GM12878 (cell line): ENCODE measurements around the gene XPNPEP2. TPM values are rescaled to one million over a fixed set of nuclear protein-coding genes. Genes with fewer than 3 reads are reported as not detected.

Experiments used
- ATAC-seq: fragments of 200-7000 bp; cut with Tn5 transposase; 3 replicates; pipeline ENCODE4 v1.9.1; 2020; ENCODE audit warnings: mild to moderate bottlenecking, moderate library complexity
- BruUV-seq: library from RNA; stranded (reverse); fragments of 400-500 nt; replicated peaks from 2 replicates; lab custom pipeline; 2021; lab: Mats Ljungman, UMichigan
- CTCF ChIA-PET: fragments of 300-600 bp; sonication (Branson Sonifier 250); formaldehyde crosslinking; extraction: SDS; loops from one replicate; lab custom pipeline; 2021; ENCODE audit warnings: inconsistent platforms; lab: Yijun Ruan, JAX
- POLR2A ChIA-PET: fragments of 350-600 bp; formaldehyde crosslinking; extraction: SDS; loops from one replicate; lab custom pipeline; 2021; ENCODE audit warnings: inconsistent platforms; lab: Charles Lee
- RAD21 ChIA-PET: fragments of 300-600 bp; sonication (Branson Sonifier 250); formaldehyde crosslinking; loops from one replicate; lab custom pipeline; 2023; ENCODE audit warnings: antibody characterized with exemption; ENCODE audit not compliant: unreplicated experiment; lab: Charles Lee
- SMC1A ChIA-PET: fragments of 300-600 bp; sonication (Branson Sonifier 250); formaldehyde crosslinking; loops from one replicate; lab custom pipeline; 2023; ENCODE audit not compliant: unreplicated experiment, uncharacterized antibody; lab: Charles Lee
- DNase-seq: peaks from one replicate; pipeline ENCODE4 v3.0.0-alpha.2; 2011; ENCODE audit warnings: low read depth, low spot score
- FAIRE-seq: peaks from 3 replicates; lab custom pipeline; 2011; peaks lifted over from hg19 to GRCh38; lab: Jason Lieb, UNC
- H2AFZ ChIP-seq: 2 replicates; pipeline ENCODE4 v1.6.0; 2011; ENCODE audit warnings: low read depth, low read length, control low read depth; ENCODE audit not compliant: control insufficient read depth
- H3K27ac ChIP-seq: 2 replicates; pipeline ENCODE4 v1.5.1; 2011; ENCODE audit warnings: control low read depth; ENCODE audit not compliant: control insufficient read depth, insufficient read depth
- H3K27me3 ChIP-seq, 2 experiments: replicated peaks in 1 of 2; 2 replicates each; pipeline versions ENCODE4 v1.6.0 to v1.6.1; 2011; ENCODE audit warnings: low read length in 1 of 2; ENCODE audit not compliant: control insufficient read depth in 2 of 2, insufficient read depth in 2 of 2
- H3K36me3 ChIP-seq, 2 experiments: 2 replicates each; pipeline ENCODE4 v1.5.1; 2011; ENCODE audit warnings: low read length in 1 of 2; ENCODE audit not compliant: control insufficient read depth in 2 of 2, insufficient read depth in 2 of 2
- H3K4me1 ChIP-seq: 2 replicates; pipeline ENCODE4 v1.6.1; 2011; ENCODE audit warnings: mild to moderate bottlenecking, low read length, moderate library complexity, mixed read lengths; ENCODE audit not compliant: control insufficient read depth, insufficient read depth
- H3K4me2 ChIP-seq: 2 replicates; pipeline ENCODE4 v1.6.0; 2011; ENCODE audit warnings: control low read depth; ENCODE audit not compliant: control insufficient read depth, insufficient read depth
- H3K4me3 ChIP-seq: fragments of 200-600 bp; sonication (generic); 2 replicates; pipeline ENCODE4 v1.5.1; 2016
- H3K79me2 ChIP-seq: 2 replicates; pipeline ENCODE4 v1.6.0; 2011; ENCODE audit warnings: low read length; ENCODE audit not compliant: control insufficient read depth, insufficient read depth
- H3K9ac ChIP-seq: 2 replicates; pipeline ENCODE4 v1.8.0; 2011; ENCODE audit warnings: low read length, control low read depth, mixed read lengths; ENCODE audit not compliant: control insufficient read depth, insufficient read depth
- H3K9me3 ChIP-seq: replicated peaks from 3 replicates; pipeline ENCODE4 v1.5.1; 2011; ENCODE audit warnings: mild to moderate bottlenecking, low read length; ENCODE audit not compliant: control insufficient read depth, insufficient read depth
- H4K20me1 ChIP-seq: 2 replicates; pipeline ENCODE4 v1.6.0; 2011; ENCODE audit not compliant: control insufficient read depth, insufficient read depth
- CBX3 ChIP-seq: fragments of 200-600 bp; sonication (generic); IDR thresholded peaks from 2 replicates; pipeline ENCODE4 v1.6.1; 2016; ENCODE audit warnings: low read depth, borderline replicate concordance
- DPF2 ChIP-seq: fragments of 450-650 bp; IDR thresholded peaks from 2 replicates; pipeline ENCODE4 v1.6.1; 2017; ENCODE audit warnings: mild to moderate bottlenecking
- EZH2 ChIP-seq: IDR thresholded peaks from 2 replicates; pipeline ENCODE4 v1.6.1; 2012; ENCODE audit warnings: low read depth, mild to moderate bottlenecking, control low read depth, inconsistent platforms, low read length, borderline replicate concordance; ENCODE audit not compliant: control insufficient read depth
- HCFC1 ChIP-seq: fragments of 150-350 bp; IDR thresholded peaks from 2 replicates; pipeline ENCODE4 v1.6.1; 2014; ENCODE audit warnings: low read length
- IKZF2 ChIP-seq, 2 experiments: fragments of 450-650 bp; IDR thresholded peaks; 2 replicates each; pipeline ENCODE4 v1.6.1; 2017; ENCODE audit warnings: mild to moderate bottlenecking in 2 of 2, moderate library complexity in 2 of 2
- KAT2A ChIP-seq: conservative IDR thresholded peaks from 2 replicates; pipeline ENCODE4 v1.6.1; 2011; ENCODE audit warnings: low read depth, low read length; ENCODE audit not compliant: control insufficient read depth
- MXI1 ChIP-seq: fragments of 150-350 bp; IDR thresholded peaks from 2 replicates; pipeline ENCODE4 v1.6.1; 2011; ENCODE audit warnings: low read depth, mild to moderate bottlenecking, inconsistent platforms, low read length, improper control_type of control experiment
- NFYB ChIP-seq: IDR thresholded peaks from 2 replicates; pipeline ENCODE4 v1.6.1; 2011; ENCODE audit warnings: low read depth, mild to moderate bottlenecking, low read length, improper control_type of control experiment, moderate library complexity; ENCODE audit not compliant: insufficient read depth
- PML ChIP-seq: IDR thresholded peaks from 2 replicates; pipeline ENCODE4 v1.6.1; 2012; ENCODE audit warnings: low read length, inconsistent platforms
- SUZ12 ChIP-seq: fragments of 200-600 bp; sonication (generic); IDR thresholded peaks from one replicate; pipeline ENCODE4 v1.6.1; 2018; ENCODE audit warnings: antibody characterized with exemption, mild to moderate bottlenecking; ENCODE audit not compliant: unreplicated experiment
- TCF12 ChIP-seq: IDR thresholded peaks from 2 replicates; pipeline ENCODE4 v1.6.1; 2011; ENCODE audit warnings: low read depth, mild to moderate bottlenecking, low read length
- TCF7 ChIP-seq: IDR thresholded peaks from 2 replicates; pipeline ENCODE4 v1.6.1; 2014; ENCODE audit warnings: antibody characterized with exemption, borderline replicate concordance
- WRNIP1 ChIP-seq: IDR thresholded peaks from 2 replicates; pipeline ENCODE4 v1.6.1; 2011; ENCODE audit warnings: low read depth, low read length, improper control_type of control experiment, borderline replicate concordance
- ZNF274 ChIP-seq: IDR thresholded peaks from one replicate; pipeline ENCODE4 v1.8.0; 2011; ENCODE audit not compliant: insufficient read length, insufficient read depth
- WGBS: methylation state at CpG from one replicate; pipeline ENCODE4 v1.1.6; 2016; ENCODE audit warnings: low lambda C conversion rate; ENCODE audit not compliant: insufficient replicate concordance, insufficient coverage; ENCODE audit errors: missing lambda C conversion rate; 5-methylcytosine and 5-hydroxymethylcytosine counted together
- in situ Hi-C: fragments of 300-500 bp; cut with MboI; formaldehyde crosslinking; loops from 9 replicates; pipeline ENCODE4 v1.14.3; 2018; ENCODE audit warnings: mixed read lengths
- intact Hi-C: fragments of 100-400 bp; cut with micrococcal nuclease; formaldehyde crosslinking; loops from one replicate; pipeline ENCODE4 v1.14.2; 2022; ENCODE audit not compliant: unreplicated experiment
- polyA plus RNA-seq, 11 experiments: library from polyadenylated mRNA; depleted of rRNA in 4 of 11; unstranded in 6 of 11; stranded (reverse) in 5 of 11; fragments of >200 nt; fragmentation: Nextera tagmentation in 4 of 11; fragmentation: Illumina TruSeq in 1 of 11; extraction: Ambion mirVana in 4 of 11; extraction: Trizol in 1 of 11; gene quantifications; 1 replicate in 1 of 11; 2 replicates in 10 of 11; pipeline versions ENCODE4 v1.2.1 to v1.2.3, GENCODE V29; 2011 to 2016; ENCODE audit warnings: inconsistent platforms in 2 of 11, missing spikeins in 2 of 11, low read depth in 1 of 11
- total RNA-seq, 4 experiments: library from RNA; depleted of rRNA in 3 of 4; stranded (reverse); fragments of >200 nt in 3 of 4; fragmentation: Illumina TruSeq in 1 of 4; extraction: Trizol in 1 of 4; gene quantifications; 2 replicates each; pipeline versions ENCODE4 v1.2.1 to v1.2.3, GENCODE V29; 2013 to 2021
- TF ChIP-seq, protein P1 (sequence below): IDR thresholded peaks from 2 replicates; pipeline ENCODE4 v1.6.1; 2011; ENCODE audit warnings: mild to moderate bottlenecking, low read depth, low read length, moderate library complexity; ENCODE audit not compliant: insufficient replicate concordance
- TF ChIP-seq, protein P2 (sequence below): IDR thresholded peaks from 2 replicates; pipeline ENCODE4 v1.6.1; 2012; ENCODE audit warnings: low read depth, low read length, improper control_type of control experiment
- TF ChIP-seq, protein P3 (sequence below): fragments of 450-650 bp; IDR thresholded peaks from 2 replicates; pipeline ENCODE4 v1.6.1; 2017; ENCODE audit warnings: mild to moderate bottlenecking, low read depth, inconsistent platforms; ENCODE audit not compliant: poor library complexity, severe bottlenecking
- TF ChIP-seq, protein P4 (sequence below): IDR thresholded peaks from 2 replicates; pipeline ENCODE4 v1.6.1; 2012; ENCODE audit warnings: low read length, inconsistent platforms

Gene XPNPEP2
- total and polyA plus RNA-seq, 10 of the 15 experiments (the other 5 are each of a cell fraction or from before 2014, with no cell fraction given) = 0.04 to 0.37 (median 0.15) TPM

DNA sequence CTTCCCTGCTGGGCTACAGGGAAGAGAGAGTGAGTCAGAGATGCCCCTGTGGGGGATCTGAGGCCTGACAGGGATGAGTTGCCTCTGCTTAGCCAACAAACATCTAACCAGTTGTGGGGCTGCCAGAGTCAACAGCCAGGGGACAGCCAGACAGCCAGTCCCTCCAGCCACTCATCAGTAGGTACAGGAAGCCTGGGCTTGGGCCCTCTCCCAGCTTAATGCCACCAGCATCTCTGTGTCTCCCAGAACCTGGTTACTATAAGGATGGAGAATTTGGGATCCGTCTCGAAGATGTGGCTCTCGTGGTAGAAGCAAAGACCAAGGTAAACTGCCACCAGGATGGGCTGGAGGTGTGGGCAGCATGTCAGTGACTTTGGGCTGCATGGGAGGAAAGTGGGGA lies 23.7 kb downstream of the XPNPEP2 start:
- DNase-seq = no peak
- no peak for ATAC-seq
- Histone ChIP-seq H3K9me3 (no peaks in the 10 kb centered on the region), H3K4me1 (peaks cover 25% of the 10 kb centered on the region), H2AFZ (no peak overlapping the region), H3K4me3 (no peak overlapping the region), H3K79me2 (no peaks in the 10 kb centered on the region), H3K9ac (no peak overlapping the region), H3K27me3 (no peaks in the 10 kb centered on the region), H4K20me1 (no peaks in the 10 kb centered on the region), H3K27ac (no peak overlapping the region), H3K36me3 (no peaks in the 10 kb centered on the region), H3K4me2 (no peak overlapping the region)
- TF ChIP-seq TCF7 = no peak
- TF ChIP-seq, protein P1, sequence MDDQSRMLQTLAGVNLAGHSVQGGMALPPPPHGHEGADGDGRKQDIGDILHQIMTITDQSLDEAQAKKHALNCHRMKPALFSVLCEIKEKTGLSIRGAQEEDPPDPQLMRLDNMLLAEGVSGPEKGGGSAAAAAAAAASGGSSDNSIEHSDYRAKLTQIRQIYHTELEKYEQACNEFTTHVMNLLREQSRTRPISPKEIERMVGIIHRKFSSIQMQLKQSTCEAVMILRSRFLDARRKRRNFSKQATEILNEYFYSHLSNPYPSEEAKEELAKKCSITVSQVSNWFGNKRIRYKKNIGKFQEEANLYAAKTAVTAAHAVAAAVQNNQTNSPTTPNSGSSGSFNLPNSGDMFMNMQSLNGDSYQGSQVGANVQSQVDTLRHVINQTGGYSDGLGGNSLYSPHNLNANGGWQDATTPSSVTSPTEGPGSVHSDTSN = no peak
- TF ChIP-seq KAT2A = no peak
- TF ChIP-seq EZH2 = no peak
- TF ChIP-seq TCF12 = no peak
- no peak for TF ChIP-seq SUZ12
- no peak for TF ChIP-seq ZNF274
- TF ChIP-seq PML = no peak
- TF ChIP-seq IKZF2 (IDR thresholded peaks at IDR 0.05) = no peak
- TF ChIP-seq CBX3 = no peak
- no peak for TF ChIP-seq MXI1
- TF ChIP-seq HCFC1 = no peak
- TF ChIP-seq WRNIP1 = no peak
- TF ChIP-seq NFYB = no peak
- TF ChIP-seq, protein P2, sequence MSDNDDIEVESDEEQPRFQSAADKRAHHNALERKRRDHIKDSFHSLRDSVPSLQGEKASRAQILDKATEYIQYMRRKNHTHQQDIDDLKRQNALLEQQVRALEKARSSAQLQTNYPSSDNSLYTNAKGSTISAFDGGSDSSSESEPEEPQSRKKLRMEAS = no peak
- TF ChIP-seq, protein P3, sequence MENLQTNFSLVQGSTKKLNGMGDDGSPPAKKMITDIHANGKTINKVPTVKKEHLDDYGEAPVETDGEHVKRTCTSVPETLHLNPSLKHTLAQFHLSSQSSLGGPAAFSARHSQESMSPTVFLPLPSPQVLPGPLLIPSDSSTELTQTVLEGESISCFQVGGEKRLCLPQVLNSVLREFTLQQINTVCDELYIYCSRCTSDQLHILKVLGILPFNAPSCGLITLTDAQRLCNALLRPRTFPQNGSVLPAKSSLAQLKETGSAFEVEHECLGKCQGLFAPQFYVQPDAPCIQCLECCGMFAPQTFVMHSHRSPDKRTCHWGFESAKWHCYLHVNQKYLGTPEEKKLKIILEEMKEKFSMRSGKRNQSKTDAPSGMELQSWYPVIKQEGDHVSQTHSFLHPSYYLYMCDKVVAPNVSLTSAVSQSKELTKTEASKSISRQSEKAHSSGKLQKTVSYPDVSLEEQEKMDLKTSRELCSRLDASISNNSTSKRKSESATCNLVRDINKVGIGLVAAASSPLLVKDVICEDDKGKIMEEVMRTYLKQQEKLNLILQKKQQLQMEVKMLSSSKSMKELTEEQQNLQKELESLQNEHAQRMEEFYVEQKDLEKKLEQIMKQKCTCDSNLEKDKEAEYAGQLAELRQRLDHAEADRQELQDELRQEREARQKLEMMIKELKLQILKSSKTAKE = no peak
- TF ChIP-seq DPF2 = no peak
- TF ChIP-seq, protein P4, sequence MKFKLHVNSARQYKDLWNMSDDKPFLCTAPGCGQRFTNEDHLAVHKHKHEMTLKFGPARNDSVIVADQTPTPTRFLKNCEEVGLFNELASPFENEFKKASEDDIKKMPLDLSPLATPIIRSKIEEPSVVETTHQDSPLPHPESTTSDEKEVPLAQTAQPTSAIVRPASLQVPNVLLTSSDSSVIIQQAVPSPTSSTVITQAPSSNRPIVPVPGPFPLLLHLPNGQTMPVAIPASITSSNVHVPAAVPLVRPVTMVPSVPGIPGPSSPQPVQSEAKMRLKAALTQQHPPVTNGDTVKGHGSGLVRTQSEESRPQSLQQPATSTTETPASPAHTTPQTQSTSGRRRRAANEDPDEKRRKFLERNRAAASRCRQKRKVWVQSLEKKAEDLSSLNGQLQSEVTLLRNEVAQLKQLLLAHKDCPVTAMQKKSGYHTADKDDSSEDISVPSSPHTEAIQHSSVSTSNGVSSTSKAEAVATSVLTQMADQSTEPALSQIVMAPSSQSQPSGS = no peak
- ChIA-PET SMC1A (interaction anchor here (0.6 to 1.9 kb wide), 2 partner anchors 10 to 60 kb away, joined by 3 to 4 read pairs; no protein-coding TSS in a partner anchor), RAD21 (interaction anchor here (0.9 to 1.0 kb wide), 2 partner anchors 9 to 19 kb away, joined by 3 to 4 read pairs; no protein-coding TSS in a partner anchor), POLR2A (interaction anchor here (0.9 to 1.7 kb wide), 2 partner anchors 10 to 15 kb away, joined by 4 to 6 read pairs; no protein-coding TSS in a partner anchor), CTCF (interaction anchor here (0.7 to 2.0 kb wide), 3 partner anchors 10 to 72 kb away, joined by 3 to 16 read pairs (median 7); no protein-coding TSS in a partner anchor)
- WGBS = 81% methylated on average over 3 of the region's 3 CpGs
- in situ Hi-C loops = no loop called here
- intact Hi-C loops = no loop called here
- FAIRE-seq = no peak
- no TSS peak for BruUV-seq
